ENCODE measurements around the gene OR8H1. TPM values are rescaled to one million over a fixed set of nuclear protein-coding genes. Genes with fewer than 3 reads are reported as not detected.

Gene OR8H1, protein sequence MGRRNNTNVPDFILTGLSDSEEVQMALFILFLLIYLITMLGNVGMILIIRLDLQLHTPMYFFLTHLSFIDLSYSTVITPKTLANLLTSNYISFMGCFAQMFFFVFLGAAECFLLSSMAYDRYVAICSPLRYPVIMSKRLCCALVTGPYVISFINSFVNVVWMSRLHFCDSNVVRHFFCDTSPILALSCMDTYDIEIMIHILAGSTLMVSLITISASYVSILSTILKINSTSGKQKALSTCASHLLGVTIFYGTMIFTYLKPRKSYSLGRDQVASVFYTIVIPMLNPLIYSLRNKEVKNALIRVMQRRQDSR
- total RNA-seq (ENCODE audit: low replicate concordance), result not detected in 2 replicates
- long read RNA-seq, result 0 reads

DNA sequence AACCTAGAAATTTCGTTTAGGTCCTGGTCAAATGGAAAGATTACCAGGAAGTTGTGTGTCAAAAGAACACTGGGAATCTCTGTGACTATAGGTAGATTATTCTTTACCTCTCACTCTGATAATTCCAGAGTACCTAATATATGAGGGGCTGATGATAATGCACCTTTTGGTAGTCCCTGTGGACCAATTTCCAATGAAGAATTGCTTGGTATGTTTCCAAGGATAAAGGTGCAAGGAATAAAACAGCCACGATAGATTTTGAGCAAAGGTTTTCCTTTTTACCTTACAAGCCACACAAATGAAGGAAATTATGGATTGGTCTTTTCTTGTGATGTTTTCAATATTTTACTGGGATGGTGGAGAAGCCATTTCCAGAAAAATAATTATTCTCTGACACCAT is at the start of gene OR8H1:
Gene OR8H1, minus strand, starts transcription at position 101 of the 400 bp plus-strand sequence. CDS start 1,192 bp downstream, outside the sequence.
- no peaks in the 10 kb centered on the region for H3K36me3 Mint-ChIP-seq
- TF ChIP-seq CTCF (conservative IDR thresholded peaks at IDR 0.05), result no peak
- DNase-seq (ENCODE audit: extremely low spot score, unreplicated experiment), result no peak
- H3K4me3 Mint-ChIP-seq, result no peak within 1 kb of the TSS
- H3K27ac Mint-ChIP-seq, result no peak within 1 kb of the TSS
- no peaks in the 10 kb centered on the region for H3K27me3 Mint-ChIP-seq
- H3K9me3 Mint-ChIP-seq, result no peaks in the 10 kb centered on the region
- no peaks in the 10 kb centered on the region for H3K4me1 Mint-ChIP-seq (ENCODE audit: unreplicated experiment)

- no peak for TF ChIP-seq CTCF (conservative IDR thresholded peaks at IDR 0.05)
- H3K9me3 Mint-ChIP-seq, result no peaks in the 10 kb centered on the region
- H3K4me1 Mint-ChIP-seq (ENCODE audit: unreplicated experiment), result no peaks in the 10 kb centered on the region
- no peak overlapping the region for H3K4me3 Mint-ChIP-seq
- no peak for DNase-seq (ENCODE audit: extremely low spot score, unreplicated experiment)
- H3K27me3 Mint-ChIP-seq, result no peaks in the 10 kb centered on the region
- no peaks in the 10 kb centered on the region for H3K36me3 Mint-ChIP-seq
- no peak overlapping the region for H3K27ac Mint-ChIP-seq
Observed at GRCh38 chr11:56340289-56340688, 48.2 kb upstream of the OR8H1 start.

- Mint-ChIP-seq H3K27me3 (no peaks in the 10 kb centered on the region), H3K9me3 (no peaks in the 10 kb centered on the region), H3K27ac (no peak overlapping the region), H3K4me3 (no peak overlapping the region), H3K36me3 (no peaks in the 10 kb centered on the region), H3K4me1 (ENCODE audit: unreplicated experiment) (no peaks in the 10 kb centered on the region)
- no peak for DNase-seq (ENCODE audit: extremely low spot score, unreplicated experiment)
- no peak for TF ChIP-seq CTCF (conservative IDR thresholded peaks at IDR 0.05)
Observed at GRCh38 chr11:56333156-56333555, 41.1 kb upstream of the OR8H1 start.

GRCh38 chr11:56331861-56332491 is 39.9 kb upstream of the OR8H1 start:
- H3K4me3 Mint-ChIP-seq, result no peak overlapping the region
- H3K36me3 Mint-ChIP-seq, result no peaks in the 10 kb centered on the region

GRCh38 chr11:56314844-56315243 is 22.8 kb upstream of the OR8H1 start, which contains the start of gene OR8K3:
Gene OR8K3 (plus strand): TSS chr11:56315144. CDS start chr11:56318307, 3,163 bp downstream.
- no peak for DNase-seq (ENCODE audit: extremely low spot score, unreplicated experiment)
- H3K27ac Mint-ChIP-seq, result no peak within 1 kb of the TSS
- H3K4me3 Mint-ChIP-seq, result no peak within 1 kb of the TSS
- no peaks in the 10 kb centered on the region for H3K9me3 Mint-ChIP-seq
- no peak for TF ChIP-seq CTCF (conservative IDR thresholded peaks at IDR 0.05)
- H3K36me3 Mint-ChIP-seq, result no peaks in the 10 kb centered on the region
- H3K4me1 Mint-ChIP-seq (ENCODE audit: unreplicated experiment), result no peaks in the 10 kb centered on the region
- H3K27me3 Mint-ChIP-seq, result no peaks in the 10 kb centered on the region

More at GRCh38 chr11:56331861-56332491, 39.9 kb upstream of the OR8H1 start:
- Mint-ChIP-seq H3K27me3 (no peaks in the 10 kb centered on the region), H3K27ac (no peak overlapping the region), H3K4me1 (ENCODE audit: unreplicated experiment) (no peaks in the 10 kb centered on the region), H3K9me3 (no peaks in the 10 kb centered on the region)
- TF ChIP-seq CTCF (conservative IDR thresholded peaks at IDR 0.05), result no peak
- peak; percentile 64 for DNase-seq (ENCODE audit: extremely low spot score, unreplicated experiment)

Data from type B pancreatic cell (in vitro differentiated cells).